Stimulated activated CD4-positive, alpha-beta T cell treated with anti-CD3 and anti-CD28 coated beads, Interleukin-4, amount 100 ng/mL, for 24 hours (primary cell): ENCODE data around the gene SURF1.
"Not testable (repeated sequence)": the region's sequence is repeated elsewhere in the genome, so short reads cannot be mapped to it uniquely, and the experiment has no call there.

Experiments
- DNase-seq: peaks from one replicate; pipeline ENCODE4 v3.0.0-alpha.2; 2020

The SURF1 gene

GRCh38 chr9:133382507-133383141 lies 26.3 kb upstream of the SURF1 start:
- DNase-seq = no peak

GRCh38 chr9:133380734-133381133 lies 24.4 kb upstream of the SURF1 start:
- DNase-seq = no peak

GRCh38 chr9:133379153-133380086 lies 23.1 kb upstream of the SURF1 start:
- no peak for DNase-seq

- DNase-seq = no peak
These were observed 22.2 kb upstream of the SURF1 start for GRCh38 chr9:133378408-133378962.

GRCh38 chr9:133377721-133378216 lies 21.5 kb upstream of the SURF1 start:
- DNase-seq = no peak

GRCh38 chr9:133377280-133377679 lies 21.0 kb upstream of the SURF1 start:
- DNase-seq = not testable (repeated sequence)

GRCh38 chr9:133375724-133376654 lies 19.7 kb upstream of the SURF1 start, which contains the start of the genes STKLD1 and SURF4:
Gene STKLD1 (plus strand): TSS chr9:133376366. CDS start chr9:133376474, 108 bp downstream.
Gene SURF4 (minus strand): TSS chr9:133376060. CDS start chr9:133375969, 91 bp downstream.
- DNase-seq = peak; percentile 94

GRCh38 chr9:133375116-133375723 lies 18.9 kb upstream of the SURF1 start:
- peak; percentile 17 for DNase-seq

- DNase-seq = peak; percentile 21
These were observed 18.4 kb upstream of the SURF1 start for GRCh38 chr9:133374612-133375115.

GRCh38 chr9:133372144-133372543 lies 15.9 kb upstream of the SURF1 start:
- no peak for DNase-seq

- DNase-seq = peak; percentile 87
These were observed 15.0 kb upstream of the SURF1 start for GRCh38 chr9:133371261-133371711.

GRCh38 chr9:133370685-133371084 lies 14.4 kb upstream of the SURF1 start:
- DNase-seq = peak; percentile 36

- DNase-seq = peak; percentile 51
These were observed 13.6 kb upstream of the SURF1 start for GRCh38 chr9:133369933-133370332.

GRCh38 chr9:133369422-133369821 lies 13.1 kb upstream of the SURF1 start:
- no peak for DNase-seq

GRCh38 chr9:133368249-133368881 lies 12.1 kb upstream of the SURF1 start:
- no peak for DNase-seq

- no peak for DNase-seq
These were observed 11.5 kb upstream of the SURF1 start for GRCh38 chr9:133367778-133368177.

GRCh38 chr9:133367221-133367620 lies 10.9 kb upstream of the SURF1 start:
- DNase-seq = no peak

- no peak for DNase-seq
These were observed 10.1 kb upstream of the SURF1 start for GRCh38 chr9:133366435-133366834.

GRCh38 chr9:133362359-133363044 lies 6.2 kb upstream of the SURF1 start:
- no peak for DNase-seq

GRCh38 chr9:133361507-133362092 lies 5.3 kb upstream of the SURF1 start:
- DNase-seq = no peak
